Thyroid gland (tissue), 4 donors: ENCODE results near the gene SOX1. TPM values are rescaled to one million over a fixed set of nuclear protein-coding genes. Genes with fewer than 3 reads are reported as not detected.

Experiments used
- DNase-seq, 2 donors: peaks; one replicate each; pipeline ENCODE4 v3.0.0-alpha.2; 2019
- H3K27ac ChIP-seq, 3 donors: fragments of 200-600 bp; sonication (generic); 1 replicate in 2 of 3; 2 replicates in 1 of 3; pipeline ENCODE4 v1.5.1; 2016 to 2019; ENCODE audit warnings: mild to moderate bottlenecking in 1 of 3, moderate library complexity in 1 of 3
- H3K27me3 ChIP-seq: fragments of 200-600 bp; sonication (generic); one replicate; pipeline ENCODE4 v1.5.1; 2019
- H3K36me3 ChIP-seq, 2 donors: fragments of 200-600 bp; sonication (generic); one replicate each; pipeline ENCODE4 v1.5.1; 2016 to 2019
- H3K4me1 ChIP-seq, 2 donors: fragments of 200-600 bp; sonication (generic); one replicate each; pipeline ENCODE4 v1.5.1; 2017 to 2019
- H3K4me3 ChIP-seq, 3 donors: fragments of 200-600 bp; sonication (generic); replicated peaks in 1 of 3; 1 replicate in 2 of 3; 2 replicates in 1 of 3; pipeline ENCODE4 v1.5.1; 2016; ENCODE audit warnings: mild to moderate bottlenecking in 1 of 3
- H3K9me3 ChIP-seq: fragments of 200-600 bp; sonication (generic); one replicate; pipeline ENCODE4 v1.5.1; 2017
- CTCF ChIP-seq, 6 experiments: fragments of 200-600 bp in 3 of 6; fragments of 450-650 bp in 3 of 6; sonication (generic) in 3 of 6; IDR thresholded peaks; one replicate each; pipeline ENCODE4 v1.5.1; 2016 to 2019; ENCODE audit warnings: antibody characterized with exemption in 6 of 6, mild to moderate bottlenecking in 2 of 6, inconsistent platforms in 1 of 6, moderate library complexity in 1 of 6
- POLR2A ChIP-seq, 2 donors: fragments of 450-650 bp; IDR thresholded peaks; one replicate each; pipeline ENCODE4 v1.6.1; 2017; ENCODE audit warnings: antibody characterized with exemption in 2 of 2, mild to moderate bottlenecking in 2 of 2, moderate library complexity in 1 of 2
- WGBS, 2 donors: methylation state at CpG; one replicate each; pipeline ENCODE4 v1.1.5; 2017; 5-methylcytosine and 5-hydroxymethylcytosine counted together
- intact Hi-C: fragments of 100-400 bp; cut with DNase I; formaldehyde crosslinking; loops from one replicate; pipeline ENCODE4 v1.15.1; 2023
- total RNA-seq, 4 donors: library from RNA; depleted of rRNA; stranded (reverse); fragments of >200 nt; gene quantifications; one replicate each; pipeline ENCODE4 v1.2.3, GENCODE V29; 2016

Gene SOX1
- total RNA-seq, 4 donors from 2014 or later: 0.11 TPM; not detected in 3

- WGBS, 2 donors: 3 to 5% methylated on average over 10 to 11 of the region's 11 CpGs
These were observed 8.5 kb upstream of the SOX1 start for GRCh38 chr13:112058519-112058873.

GRCh38 chr13:112058941-112059340 is 8.0 kb upstream of the SOX1 start:
- DNase-seq: no peak
- H3K36me3 ChIP-seq: no peaks in the 10 kb centered on the region
- H3K27me3 ChIP-seq: peaks cover 46% of the 10 kb centered on the region
- H3K4me1 ChIP-seq: peaks cover 0 to 16% of the 10 kb centered on the region in 2 donors
- H3K9me3 ChIP-seq: no peaks in the 10 kb centered on the region
- 11 to 18% methylated on average over 3 to 5 of the region's 5 CpGs for WGBS, 2 donors
- TF ChIP-seq CTCF (IDR thresholded peaks at IDR 0.05): no peak
- TF ChIP-seq POLR2A (IDR thresholded peaks at IDR 0.05): no peak
- H3K4me3 ChIP-seq: no peak overlapping the region
- no peak overlapping the region for H3K27ac ChIP-seq
- intact Hi-C loops: no loop called here

More at GRCh38 chr13:112058519-112058873, 8.5 kb upstream of the SOX1 start:
- Histone ChIP-seq H3K4me3 (no peak overlapping the region), H3K4me1 (peaks cover 0 to 21% of the 10 kb centered on the region in 2 donors), H3K27me3 (peaks cover 46% of the 10 kb centered on the region), H3K36me3 (no peaks in the 10 kb centered on the region), H3K9me3 (no peaks in the 10 kb centered on the region), H3K27ac (no peak overlapping the region)
- no peak for DNase-seq
- intact Hi-C loops: no loop called here
- TF ChIP-seq POLR2A (IDR thresholded peaks at IDR 0.05) (no peak), CTCF (IDR thresholded peaks at IDR 0.05) (no peak)

GRCh38 chr13:112059457-112060281 is 7.3 kb upstream of the SOX1 start:
- Histone ChIP-seq H3K27ac (no peak overlapping the region), H3K36me3 (no peaks in the 10 kb centered on the region), H3K4me1 (peaks cover 0 to 15% of the 10 kb centered on the region in 2 donors), H3K4me3 (no peak overlapping the region), H3K27me3 (peaks cover 46% of the 10 kb centered on the region), H3K9me3 (no peaks in the 10 kb centered on the region)
- TF ChIP-seq POLR2A (IDR thresholded peaks at IDR 0.05) (no peak), CTCF (IDR thresholded peaks at IDR 0.05) (no peak)
- WGBS, 2 donors: 15 to 19% methylated on average over 15 of the region's 15 CpGs
- no peak for DNase-seq
- intact Hi-C loops: no loop called here

GRCh38 chr13:112060282-112060830 is 6.6 kb upstream of the SOX1 start:
- TF ChIP-seq CTCF (IDR thresholded peaks at IDR 0.05): no peak
- no peak for TF ChIP-seq POLR2A (IDR thresholded peaks at IDR 0.05)
- Histone ChIP-seq H3K4me3 (no peak overlapping the region), H3K36me3 (no peaks in the 10 kb centered on the region), H3K9me3 (no peaks in the 10 kb centered on the region), H3K27ac (no peak overlapping the region), H3K4me1 (peaks cover 0 to 15% of the 10 kb centered on the region in 2 donors), H3K27me3 (peaks cover 46% of the 10 kb centered on the region)
- 13% methylated on average over 14 of the region's 14 CpGs for WGBS, 2 donors
- intact Hi-C loops: no loop called here
- no peak for DNase-seq

- H3K9me3 ChIP-seq: no peaks in the 10 kb centered on the region
- peaks cover 0 to 14% of the 10 kb centered on the region in 2 donors for H3K4me1 ChIP-seq
- no peak for TF ChIP-seq CTCF (IDR thresholded peaks at IDR 0.05)
- no peak for TF ChIP-seq POLR2A (IDR thresholded peaks at IDR 0.05)
- H3K4me3 ChIP-seq: no peak overlapping the region
- no peak overlapping the region for H3K27ac ChIP-seq
- intact Hi-C loops: no loop called here
- WGBS, 2 donors: 2 to 3% methylated on average over 15 to 29 of the region's 29 CpGs
- H3K27me3 ChIP-seq: peaks cover 40% of the 10 kb centered on the region
- no peak for DNase-seq
- no peaks in the 10 kb centered on the region for H3K36me3 ChIP-seq
These were observed 6.0 kb upstream of the SOX1 start for GRCh38 chr13:112060899-112061366.
